Bronchial epithelial cell (primary cell): ENCODE data around the gene FAM234B. TPM values are rescaled to one million over a fixed set of nuclear protein-coding genes. Genes with fewer than 3 reads are reported as not detected.
"Not testable (repeated sequence)": the region's sequence is repeated elsewhere in the genome, so short reads cannot be mapped to it uniquely, and the experiment has no call there.

Experiments used
- DNase-seq: peaks from one replicate; pipeline ENCODE4 v3.0.0-alpha.2; 2010; ENCODE audit warnings: low read depth
- FAIRE-seq: peaks from 2 replicates; lab custom pipeline; 2011; peaks lifted over from hg19 to GRCh38; lab: Jason Lieb, UNC
- H3K27me3 ChIP-seq: 2 replicates; pipeline ENCODE4 v1.5.1; 2011; ENCODE audit warnings: low read length; ENCODE audit not compliant: control insufficient read depth, insufficient read depth
- H3K36me3 ChIP-seq: 2 replicates; pipeline ENCODE4 v1.5.1; 2011; ENCODE audit warnings: low read length; ENCODE audit not compliant: control insufficient read depth, insufficient read depth
- H3K4me3 ChIP-seq: 2 replicates; pipeline ENCODE4 v1.5.1; 2011; ENCODE audit warnings: mild to moderate bottlenecking, low read depth, low read length, control low read depth
- total RNA-seq: library from RNA; depleted of rRNA; stranded (reverse); fragments of >200 nt; gene quantifications from 2 replicates; pipeline ENCODE4 v1.2.1, GENCODE V29; 2014
- TF ChIP-seq, protein P1 (sequence below): IDR thresholded peaks from 2 replicates; pipeline ENCODE4 v1.5.1; 2011; ENCODE audit warnings: mild to moderate bottlenecking, moderate library complexity, low read length, control low read depth, inconsistent platforms; ENCODE audit not compliant: insufficient read depth, severe bottlenecking

The FAM234B gene
- total RNA-seq, 1 donor from 2014 or later = 2.4 TPM

DNA sequence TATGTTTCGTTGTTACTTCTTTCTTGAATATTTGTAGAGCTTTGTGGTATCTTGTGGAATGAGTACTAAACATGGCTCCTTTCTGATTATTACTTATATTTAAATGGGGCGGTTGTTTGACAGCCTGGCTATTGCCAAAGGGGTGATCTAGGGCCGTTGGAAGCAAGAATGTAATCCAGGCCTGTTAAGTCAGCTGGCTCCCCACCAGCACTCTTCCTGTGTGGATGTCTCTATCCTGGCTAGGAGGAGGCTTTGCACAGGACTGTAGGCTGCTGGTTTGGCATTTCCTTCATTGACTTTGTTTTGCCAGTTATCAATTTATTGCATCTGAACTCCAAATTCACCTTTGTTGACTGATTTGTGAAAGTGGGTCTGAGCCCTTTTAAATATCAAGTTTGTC, 5.6 kb downstream of the FAM234B start:
- FAIRE-seq = no peak
- Histone ChIP-seq H3K27me3 (no peaks in the 10 kb centered on the region), H3K36me3 (no peaks in the 10 kb centered on the region), H3K4me3 (no peak overlapping the region)
- TF ChIP-seq, protein P1, sequence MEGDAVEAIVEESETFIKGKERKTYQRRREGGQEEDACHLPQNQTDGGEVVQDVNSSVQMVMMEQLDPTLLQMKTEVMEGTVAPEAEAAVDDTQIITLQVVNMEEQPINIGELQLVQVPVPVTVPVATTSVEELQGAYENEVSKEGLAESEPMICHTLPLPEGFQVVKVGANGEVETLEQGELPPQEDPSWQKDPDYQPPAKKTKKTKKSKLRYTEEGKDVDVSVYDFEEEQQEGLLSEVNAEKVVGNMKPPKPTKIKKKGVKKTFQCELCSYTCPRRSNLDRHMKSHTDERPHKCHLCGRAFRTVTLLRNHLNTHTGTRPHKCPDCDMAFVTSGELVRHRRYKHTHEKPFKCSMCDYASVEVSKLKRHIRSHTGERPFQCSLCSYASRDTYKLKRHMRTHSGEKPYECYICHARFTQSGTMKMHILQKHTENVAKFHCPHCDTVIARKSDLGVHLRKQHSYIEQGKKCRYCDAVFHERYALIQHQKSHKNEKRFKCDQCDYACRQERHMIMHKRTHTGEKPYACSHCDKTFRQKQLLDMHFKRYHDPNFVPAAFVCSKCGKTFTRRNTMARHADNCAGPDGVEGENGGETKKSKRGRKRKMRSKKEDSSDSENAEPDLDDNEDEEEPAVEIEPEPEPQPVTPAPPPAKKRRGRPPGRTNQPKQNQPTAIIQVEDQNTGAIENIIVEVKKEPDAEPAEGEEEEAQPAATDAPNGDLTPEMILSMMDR = no peak
- no peak for DNase-seq

DNA sequence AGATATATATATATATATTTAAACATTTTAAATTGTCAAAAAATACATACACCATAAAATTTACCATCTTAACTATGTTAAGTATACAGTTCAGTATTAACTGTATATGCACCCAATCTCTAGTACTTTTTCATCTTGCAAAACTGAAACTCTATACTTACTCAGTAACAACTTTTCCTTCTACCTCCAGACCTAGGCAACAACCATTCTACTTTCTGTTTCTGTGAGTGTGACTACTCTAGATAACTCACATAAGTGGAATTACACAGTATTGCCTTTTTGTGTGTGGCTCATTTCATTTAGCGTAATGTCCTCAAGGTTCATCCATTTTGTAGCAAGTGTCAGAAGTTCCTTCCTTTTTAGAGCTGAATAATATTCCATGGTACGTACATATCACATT, 8.2 kb downstream of the FAM234B start:
- Histone ChIP-seq H3K27me3 (no peaks in the 10 kb centered on the region), H3K4me3 (no peak overlapping the region), H3K36me3 (no peaks in the 10 kb centered on the region)
- no peak for DNase-seq
- FAIRE-seq = no peak
- TF ChIP-seq, protein P1 = no peak

DNA sequence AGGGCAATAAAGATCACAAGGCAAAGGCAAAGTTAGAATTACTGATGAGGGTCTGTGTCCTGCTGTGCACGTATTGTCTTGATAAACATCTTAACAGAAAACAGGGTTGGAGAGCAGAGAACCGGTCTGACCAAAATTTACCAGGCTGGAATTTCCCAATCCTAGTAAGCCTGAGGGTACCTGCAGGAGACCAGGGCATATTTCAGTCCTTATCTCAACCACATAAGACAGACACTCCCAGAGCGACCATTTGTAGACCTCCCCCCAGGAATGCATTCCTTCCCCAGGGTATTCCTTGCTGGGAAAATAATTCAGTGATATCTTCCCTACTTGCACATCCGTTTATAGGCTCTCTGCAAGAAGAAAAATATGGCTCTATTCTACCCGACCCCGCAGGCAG, 9.4 kb downstream of the FAM234B start:
- FAIRE-seq, H3K36me3 ChIP-seq: not testable (repeated sequence)

DNA sequence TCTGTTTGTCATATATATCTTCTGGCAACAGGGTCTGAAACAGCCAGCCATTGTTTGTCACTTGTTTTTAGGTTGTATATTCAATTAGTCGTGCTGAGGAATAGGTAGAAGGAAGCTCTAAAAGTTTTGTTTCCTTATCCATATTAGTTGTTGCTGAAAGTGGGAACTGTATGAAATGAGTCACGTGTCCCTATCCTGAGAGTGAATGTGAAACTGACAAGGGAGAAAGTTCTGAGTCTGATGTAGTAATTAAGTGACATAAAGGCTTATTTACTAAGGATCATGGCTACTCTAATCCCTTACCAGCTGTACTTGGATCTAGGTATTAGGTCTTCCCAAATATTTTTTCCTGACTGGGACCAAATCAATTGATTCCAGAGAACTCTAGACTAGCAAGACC, 16.4 kb downstream of the FAM234B start:
- DNase-seq (no peak), FAIRE-seq (no peak)
- H3K27me3 ChIP-seq = no peaks in the 10 kb centered on the region
- no peak overlapping the region for H3K4me3 ChIP-seq
- peaks cover 1% of the 10 kb centered on the region for H3K36me3 ChIP-seq
- TF ChIP-seq, protein P1 = no peak

More for the DNA sequence above, 9.4 kb downstream of the FAM234B start:
- not testable (repeated sequence) for H3K27me3 ChIP-seq, DNase-seq, H3K4me3 ChIP-seq

DNA sequence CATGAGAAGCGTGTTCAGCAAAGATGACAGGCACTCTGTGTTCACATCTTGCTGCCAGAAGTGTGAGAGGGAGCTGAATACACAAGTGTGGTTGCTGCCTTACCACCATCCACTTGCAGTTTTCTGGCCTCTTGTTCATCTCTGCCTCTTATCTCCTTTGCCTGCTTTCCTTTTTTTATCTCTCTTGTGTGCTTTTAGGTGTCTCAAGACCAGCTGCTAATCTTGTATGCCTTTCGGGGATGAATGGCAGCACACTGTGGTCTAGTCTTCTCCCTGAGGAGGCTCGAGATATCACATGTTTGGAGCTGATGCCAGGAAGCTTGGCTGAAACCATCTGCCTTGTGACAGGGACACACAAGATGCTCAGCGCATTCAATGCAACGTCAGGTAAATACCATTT, 17.2 kb downstream of the FAM234B start:
- Histone ChIP-seq H3K36me3 (peaks cover 1% of the 10 kb centered on the region), H3K27me3 (no peaks in the 10 kb centered on the region), H3K4me3 (no peak overlapping the region)
- TF ChIP-seq, protein P1 = no peak
- DNase-seq = no peak
- FAIRE-seq = no peak

DNA sequence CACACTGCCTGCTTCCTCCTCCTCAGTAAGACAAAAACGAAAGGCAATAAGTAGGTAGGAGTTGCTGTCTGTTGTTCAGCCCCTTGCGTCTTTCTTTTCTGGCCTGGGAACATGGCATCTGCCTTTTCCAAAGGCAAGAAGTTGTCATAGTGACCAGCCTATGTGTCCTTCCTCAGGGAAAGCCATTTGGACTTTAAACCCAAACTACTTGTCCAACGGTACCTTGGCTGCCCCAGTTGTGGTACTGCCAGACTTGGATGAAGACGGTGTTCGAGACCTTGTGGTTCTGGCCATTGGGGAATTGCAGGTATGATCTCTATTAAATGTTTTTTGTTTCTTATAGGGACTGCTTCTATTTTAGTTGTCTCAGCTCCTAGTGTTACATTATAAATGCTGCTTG, 18.5 kb downstream of the FAM234B start:
- FAIRE-seq = no peak
- Histone ChIP-seq H3K36me3 (peaks cover 1% of the 10 kb centered on the region), H3K27me3 (no peaks in the 10 kb centered on the region), H3K4me3 (no peak overlapping the region)
- TF ChIP-seq, protein P1 = no peak
- no peak for DNase-seq
